Gastrocnemius medialis (tissue), 4 donors: Measurements from ENCODE around the gene NSMF.

Experiments
- POLR2A ChIP-seq, 2 donors: fragments of 450-650 bp; IDR thresholded peaks; one replicate each; pipeline ENCODE4 v1.6.1; 2017; ENCODE audit warnings: antibody characterized with exemption in 2 of 2, mild to moderate bottlenecking in 2 of 2, moderate library complexity in 2 of 2
- TF ChIP-seq, protein P1 (sequence below), 5 experiments: fragments of 450-650 bp in 3 of 5; fragments of 200-600 bp in 2 of 5; sonication (generic) in 2 of 5; IDR thresholded peaks in 4 of 5; conservative IDR thresholded peaks in 1 of 5; 1 replicate in 4 of 5; 2 replicates in 1 of 5; pipeline ENCODE4 v1.5.1; 2016 to 2019; ENCODE audit warnings: antibody characterized with exemption in 5 of 5, mild to moderate bottlenecking in 3 of 5, moderate library complexity in 3 of 5

DNA sequence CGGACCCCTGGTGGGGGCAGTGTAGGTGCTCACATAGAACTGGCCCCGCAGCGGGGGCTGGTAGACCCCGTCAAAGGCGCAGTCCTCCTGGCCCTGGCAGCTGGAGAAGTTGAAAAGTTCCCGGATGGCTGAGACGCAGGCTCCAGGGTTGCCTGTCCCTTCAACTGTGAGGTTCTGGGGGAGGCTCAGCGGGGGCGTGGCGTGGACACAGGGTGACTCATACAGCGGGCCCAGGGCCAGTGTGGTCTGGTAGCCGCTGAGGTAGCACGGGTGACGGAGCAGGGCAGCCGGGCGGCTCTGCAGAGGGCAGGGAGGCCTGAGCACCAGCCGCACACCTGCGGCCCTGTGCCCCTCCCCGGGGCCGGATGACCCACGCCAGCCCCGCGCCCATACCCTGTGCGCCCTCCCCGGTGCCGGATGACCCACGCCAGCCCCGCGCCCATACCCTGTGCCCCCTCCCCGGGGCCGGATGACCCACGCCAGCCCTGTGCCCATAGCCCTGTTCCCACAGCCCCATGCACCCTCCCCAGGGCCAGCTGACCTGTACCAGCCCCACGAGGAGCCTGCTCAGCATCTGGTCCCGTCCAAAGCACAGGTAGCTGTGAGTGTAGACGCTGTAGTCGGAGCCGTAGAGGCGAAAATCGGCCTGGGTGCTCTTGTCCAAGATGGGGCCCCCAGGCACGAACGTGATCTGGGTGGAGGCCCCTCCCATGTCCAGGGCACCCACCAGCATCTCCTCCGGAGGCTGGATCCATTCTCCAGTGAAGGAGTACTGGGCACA lies 23.0 kb downstream of the NSMF start:
- TF ChIP-seq, protein P1, sequence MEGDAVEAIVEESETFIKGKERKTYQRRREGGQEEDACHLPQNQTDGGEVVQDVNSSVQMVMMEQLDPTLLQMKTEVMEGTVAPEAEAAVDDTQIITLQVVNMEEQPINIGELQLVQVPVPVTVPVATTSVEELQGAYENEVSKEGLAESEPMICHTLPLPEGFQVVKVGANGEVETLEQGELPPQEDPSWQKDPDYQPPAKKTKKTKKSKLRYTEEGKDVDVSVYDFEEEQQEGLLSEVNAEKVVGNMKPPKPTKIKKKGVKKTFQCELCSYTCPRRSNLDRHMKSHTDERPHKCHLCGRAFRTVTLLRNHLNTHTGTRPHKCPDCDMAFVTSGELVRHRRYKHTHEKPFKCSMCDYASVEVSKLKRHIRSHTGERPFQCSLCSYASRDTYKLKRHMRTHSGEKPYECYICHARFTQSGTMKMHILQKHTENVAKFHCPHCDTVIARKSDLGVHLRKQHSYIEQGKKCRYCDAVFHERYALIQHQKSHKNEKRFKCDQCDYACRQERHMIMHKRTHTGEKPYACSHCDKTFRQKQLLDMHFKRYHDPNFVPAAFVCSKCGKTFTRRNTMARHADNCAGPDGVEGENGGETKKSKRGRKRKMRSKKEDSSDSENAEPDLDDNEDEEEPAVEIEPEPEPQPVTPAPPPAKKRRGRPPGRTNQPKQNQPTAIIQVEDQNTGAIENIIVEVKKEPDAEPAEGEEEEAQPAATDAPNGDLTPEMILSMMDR (IDR thresholded peaks at IDR 0.05 in 4 of 5, conservative IDR thresholded peaks at IDR 0.05 in 1 of 5), result no peak
- no peak for TF ChIP-seq POLR2A (IDR thresholded peaks at IDR 0.05)
